Measurements from ENCODE around the gene MIER1. TPM values are rescaled to one million over a fixed set of nuclear protein-coding genes. Genes with fewer than 3 reads are reported as not detected.
A peak's percentile ranks its signal among the peaks of the same experiment; 100 is the strongest.

The MIER1 gene
- total and polyA plus RNA-seq, 3 experiments from 2014 or later = 38.6 to 55.3 (median 53.1) TPM

DNA sequence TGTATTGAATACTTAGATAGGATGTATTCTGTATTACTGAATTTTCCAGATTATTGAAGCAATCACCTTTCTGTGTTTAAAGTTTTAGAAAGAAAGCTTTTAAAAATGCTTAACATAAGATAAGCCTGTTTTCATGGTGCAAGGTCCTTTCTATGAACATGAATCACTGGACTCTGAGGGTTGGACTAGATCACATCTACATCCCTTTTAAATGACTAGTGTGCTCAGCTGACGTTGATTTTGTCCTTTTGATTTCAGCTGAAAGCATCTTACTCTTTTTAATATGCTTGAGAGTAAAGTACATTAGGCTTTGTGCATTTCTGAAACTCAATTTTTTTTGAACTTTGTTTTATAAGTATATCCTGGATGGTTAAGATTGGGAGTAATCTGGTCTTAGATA lies 16.2 kb downstream of the MIER1 start:
- H3K36me3 ChIP-seq (ENCODE audit: insufficient read depth, low read length) = peaks cover under 1% of the 10 kb centered on the region
- DNase-seq = no peak
- no peak overlapping the region for H3K4me3 ChIP-seq (ENCODE audit: low read length)
- H3K27me3 Mint-ChIP-seq = no peaks in the 10 kb centered on the region
- no peaks in the 10 kb centered on the region for H3K9me3 Mint-ChIP-seq
- H3K27ac Mint-ChIP-seq = peak overlapping the region in 5 of 8 donors; percentile 0 to 55 (median 18)
- H3K27me3 ChIP-seq (ENCODE audit: insufficient read depth, low read length, poor library complexity, severe bottlenecking) = no peaks in the 10 kb centered on the region
- no peaks in the 10 kb centered on the region for H3K9me3 ChIP-seq (ENCODE audit: low read length)
- CTCF ChIA-PET = no interaction called here
- peaks cover 64 to 86% (median 82%) of the 10 kb centered on the region in 3 donors for H3K4me1 Mint-ChIP-seq
- peak overlapping the region in 1 of 7 donors; percentile 11 for H3K4me3 Mint-ChIP-seq
- H3K4me1 ChIP-seq (ENCODE audit: insufficient read depth, low read length) = peaks cover 64% of the 10 kb centered on the region
- POLR2A ChIA-PET = no interaction called here
- peaks cover 0 to 44% (median 3%) of the 10 kb centered on the region in 3 donors for H3K36me3 Mint-ChIP-seq
- H3K27ac ChIP-seq (ENCODE audit: low read depth, low read length) = no peak overlapping the region

GRCh38 chr1:66943361-66943969 lies 18.7 kb downstream of the MIER1 start:
- no peak overlapping the region for H3K27ac ChIP-seq (ENCODE audit: low read depth, low read length)
- Mint-ChIP-seq H3K27me3 (no peaks in the 10 kb centered on the region), H3K9me3 (no peaks in the 10 kb centered on the region), H3K36me3 (peaks cover 3 to 64% (median 18%) of the 10 kb centered on the region in 3 donors), H3K4me3 (peak overlapping the region in 2 of 7 donors; percentile 42 to 75), H3K27ac (peak overlapping the region in 7 of 8 donors; percentile 9 to 93 (median 77)), H3K4me1 (peaks cover 71 to 89% (median 83%) of the 10 kb centered on the region in 3 donors)
- ChIA-PET POLR2A (no interaction called here), CTCF (no interaction called here)
- H3K4me3 ChIP-seq (ENCODE audit: low read length) = no peak overlapping the region
- no peaks in the 10 kb centered on the region for H3K27me3 ChIP-seq (ENCODE audit: insufficient read depth, low read length, poor library complexity, severe bottlenecking)
- H3K9me3 ChIP-seq (ENCODE audit: low read length) = no peaks in the 10 kb centered on the region
- no peak for DNase-seq
- H3K4me1 ChIP-seq (ENCODE audit: insufficient read depth, low read length) = peaks cover 55% of the 10 kb centered on the region
- H3K36me3 ChIP-seq (ENCODE audit: insufficient read depth, low read length) = peaks cover 24% of the 10 kb centered on the region

- peaks cover 66 to 89% (median 77%) of the 10 kb centered on the region in 3 donors for H3K4me1 Mint-ChIP-seq
- no peaks in the 10 kb centered on the region for H3K27me3 Mint-ChIP-seq
- H3K27ac Mint-ChIP-seq = peak overlapping the region in 3 of 8 donors; percentile 24 to 54 (median 38)
- CTCF ChIA-PET = no interaction called here
- POLR2A ChIA-PET = interaction anchor here (0.6 kb wide), 1 partner anchor 28 kb away, joined by 3 read pairs; no protein-coding TSS in a partner anchor
- H3K27ac ChIP-seq (ENCODE audit: low read depth, low read length) = no peak overlapping the region
- H3K4me1 ChIP-seq (ENCODE audit: insufficient read depth, low read length) = peaks cover 44% of the 10 kb centered on the region
- peaks cover 32% of the 10 kb centered on the region for H3K36me3 ChIP-seq (ENCODE audit: insufficient read depth, low read length)
- DNase-seq = no peak
- no peaks in the 10 kb centered on the region for H3K9me3 ChIP-seq (ENCODE audit: low read length)
- H3K4me3 Mint-ChIP-seq = no peak overlapping the region
- no peaks in the 10 kb centered on the region for H3K27me3 ChIP-seq (ENCODE audit: insufficient read depth, low read length, poor library complexity, severe bottlenecking)
- no peaks in the 10 kb centered on the region for H3K9me3 Mint-ChIP-seq
- H3K4me3 ChIP-seq (ENCODE audit: low read length) = no peak overlapping the region
- H3K36me3 Mint-ChIP-seq = peaks cover 3 to 73% (median 18%) of the 10 kb centered on the region in 3 donors
Measured at GRCh38 chr1:66944330-66945274, 19.8 kb downstream of the MIER1 start.

DNA sequence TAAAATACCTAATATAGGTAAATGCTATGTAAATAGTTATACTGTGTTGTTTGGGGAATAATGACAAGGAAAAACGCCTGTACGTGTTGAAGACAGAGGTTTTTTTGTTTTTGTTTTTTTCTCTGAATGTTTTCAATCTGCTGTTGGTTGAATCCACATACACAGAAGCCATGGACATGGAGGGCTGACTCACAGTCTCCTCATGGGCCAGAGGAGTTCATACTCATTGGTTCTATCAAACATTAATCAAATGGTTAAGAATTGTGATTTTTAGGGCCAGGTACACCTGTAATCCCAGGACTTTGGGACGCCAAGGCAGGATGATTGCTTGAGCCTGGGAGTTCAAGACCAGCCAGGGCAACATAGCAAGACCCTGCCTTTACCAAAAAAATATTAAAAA lies 20.5 kb downstream of the MIER1 start:
- ChIA-PET CTCF (no interaction called here), POLR2A (interaction anchor here (0.6 kb wide), 1 partner anchor 27 kb away, joined by 3 read pairs; no protein-coding TSS in a partner anchor)
- no peaks in the 10 kb centered on the region for H3K27me3 Mint-ChIP-seq
- H3K9me3 Mint-ChIP-seq = no peaks in the 10 kb centered on the region
- Histone ChIP-seq H3K27ac (ENCODE audit: low read depth, low read length) (no peak overlapping the region), H3K36me3 (ENCODE audit: insufficient read depth, low read length) (peaks cover 33% of the 10 kb centered on the region), H3K4me1 (ENCODE audit: insufficient read depth, low read length) (peaks cover 37% of the 10 kb centered on the region), H3K9me3 (ENCODE audit: low read length) (no peaks in the 10 kb centered on the region), H3K27me3 (ENCODE audit: insufficient read depth, low read length, poor library complexity, severe bottlenecking) (no peaks in the 10 kb centered on the region), H3K4me3 (ENCODE audit: low read length) (no peak overlapping the region)
- peaks cover 3 to 72% (median 17%) of the 10 kb centered on the region in 3 donors for H3K36me3 Mint-ChIP-seq
- H3K27ac Mint-ChIP-seq = no peak overlapping the region
- no peak overlapping the region for H3K4me3 Mint-ChIP-seq
- peaks cover 62 to 84% (median 70%) of the 10 kb centered on the region in 3 donors for H3K4me1 Mint-ChIP-seq
- DNase-seq = no peak

DNA sequence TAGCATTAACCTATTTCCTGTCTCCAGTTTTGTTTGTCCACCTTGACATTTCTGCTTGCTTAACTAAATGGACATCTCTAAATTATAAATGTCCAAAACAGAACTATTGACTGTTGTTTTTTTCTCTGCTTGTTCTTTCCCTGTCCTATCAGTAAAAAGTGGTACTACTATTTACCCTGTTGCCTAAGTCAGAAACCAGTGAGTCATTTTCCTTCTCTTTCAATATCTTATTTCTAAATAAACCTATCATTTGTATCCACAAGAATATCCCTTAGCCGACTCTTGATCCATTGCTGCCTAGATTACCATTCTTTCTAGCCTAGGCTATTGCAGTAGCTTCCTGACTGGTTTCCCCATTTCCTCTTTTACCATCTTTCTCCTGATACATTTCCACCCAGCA lies 22.5 kb downstream of the MIER1 start:
- DNase-seq = no peak
- Mint-ChIP-seq H3K27ac (peak overlapping the region in 7 of 8 donors; percentile 3 to 81 (median 61)), H3K27me3 (no peaks in the 10 kb centered on the region), H3K4me3 (no peak overlapping the region), H3K9me3 (no peaks in the 10 kb centered on the region), H3K4me1 (peaks cover 51 to 75% (median 58%) of the 10 kb centered on the region in 3 donors), H3K36me3 (peaks cover 3 to 75% (median 20%) of the 10 kb centered on the region in 3 donors)
- no peaks in the 10 kb centered on the region for H3K9me3 ChIP-seq (ENCODE audit: low read length)
- peaks cover 18% of the 10 kb centered on the region for H3K4me1 ChIP-seq (ENCODE audit: insufficient read depth, low read length)
- no peaks in the 10 kb centered on the region for H3K27me3 ChIP-seq (ENCODE audit: insufficient read depth, low read length, poor library complexity, severe bottlenecking)
- POLR2A ChIA-PET = interaction anchor here (0.8 kb wide), 1 partner anchor 22 kb away, joined by 3 read pairs; no protein-coding TSS in a partner anchor
- no peak overlapping the region for H3K27ac ChIP-seq (ENCODE audit: low read depth, low read length)
- peaks cover 36% of the 10 kb centered on the region for H3K36me3 ChIP-seq (ENCODE audit: insufficient read depth, low read length)
- CTCF ChIA-PET = no interaction called here
- H3K4me3 ChIP-seq (ENCODE audit: low read length) = no peak overlapping the region

- no peaks in the 10 kb centered on the region for H3K27me3 Mint-ChIP-seq
- peaks cover 55 to 82% (median 69%) of the 10 kb centered on the region in 3 donors for H3K4me1 Mint-ChIP-seq
- Histone ChIP-seq H3K27me3 (ENCODE audit: insufficient read depth, low read length, poor library complexity, severe bottlenecking) (no peaks in the 10 kb centered on the region), H3K4me3 (ENCODE audit: low read length) (no peak overlapping the region), H3K27ac (ENCODE audit: low read depth, low read length) (no peak overlapping the region), H3K9me3 (ENCODE audit: low read length) (no peaks in the 10 kb centered on the region), H3K4me1 (ENCODE audit: insufficient read depth, low read length) (peaks cover 8% of the 10 kb centered on the region), H3K36me3 (ENCODE audit: insufficient read depth, low read length) (peaks cover 31% of the 10 kb centered on the region)
- H3K27ac Mint-ChIP-seq = peak overlapping the region in 4 of 8 donors; percentile 13 to 70 (median 43)
- ChIA-PET POLR2A (interaction anchor here (1.1 kb wide), 1 partner anchor 17 kb away, joined by 4 read pairs; no protein-coding TSS in a partner anchor), CTCF (interaction anchor here (1.2 kb wide), 1 partner anchor 45 kb away, joined by 3 read pairs; no protein-coding TSS in a partner anchor)
- H3K4me3 Mint-ChIP-seq = no peak overlapping the region
- peaks cover 3 to 91% (median 23%) of the 10 kb centered on the region in 3 donors for H3K36me3 Mint-ChIP-seq
- no peaks in the 10 kb centered on the region for H3K9me3 Mint-ChIP-seq
- no peak for DNase-seq
Measured at GRCh38 chr1:66951513-66951912, 26.7 kb downstream of the MIER1 start.

DNA sequence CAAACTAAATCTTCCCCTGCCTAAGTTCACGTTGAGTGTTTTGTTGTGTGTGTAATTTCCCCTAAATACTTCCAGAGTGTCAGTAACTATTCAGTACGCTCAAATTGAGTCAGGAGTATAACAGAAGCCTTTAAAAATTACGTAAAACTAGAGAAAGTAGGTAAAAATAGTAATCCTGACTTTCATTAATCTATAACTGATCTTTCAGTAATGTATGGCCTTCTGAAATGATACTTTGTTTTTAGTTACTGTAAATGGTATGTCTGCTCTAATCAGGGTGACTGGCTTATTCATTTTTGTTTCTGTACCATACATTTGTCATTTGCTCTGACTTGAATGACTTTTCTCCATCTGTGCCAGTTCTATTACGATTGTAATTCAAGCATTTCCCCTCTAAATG lies 29.4 kb downstream of the MIER1 start:
- Mint-ChIP-seq H3K4me3 (no peak overlapping the region), H3K4me1 (peaks cover 50 to 73% (median 68%) of the 10 kb centered on the region in 3 donors), H3K9me3 (no peaks in the 10 kb centered on the region), H3K36me3 (peaks cover 0 to 88% (median 18%) of the 10 kb centered on the region in 3 donors), H3K27me3 (no peaks in the 10 kb centered on the region), H3K27ac (peak overlapping the region; percentile 8 to 92 (median 54))
- H3K27me3 ChIP-seq (ENCODE audit: insufficient read depth, low read length, poor library complexity, severe bottlenecking) = no peaks in the 10 kb centered on the region
- no peak overlapping the region for H3K27ac ChIP-seq (ENCODE audit: low read depth, low read length)
- H3K9me3 ChIP-seq (ENCODE audit: low read length) = no peaks in the 10 kb centered on the region
- ChIA-PET POLR2A (no interaction called here), CTCF (no interaction called here)
- no peak overlapping the region for H3K4me3 ChIP-seq (ENCODE audit: low read length)
- DNase-seq = no peak
- no peaks in the 10 kb centered on the region for H3K4me1 ChIP-seq (ENCODE audit: insufficient read depth, low read length)
- H3K36me3 ChIP-seq (ENCODE audit: insufficient read depth, low read length) = peaks cover 18% of the 10 kb centered on the region

Data from CD8-positive, alpha-beta memory T cell (primary cell).